Measurements from ENCODE around the gene HSPG2. TPM values are rescaled to one million over a fixed set of nuclear protein-coding genes. Genes with fewer than 3 reads are reported as not detected.

HSPG2 gene
- total RNA-seq, 5 donors from 2014 or later (not counting 1 experiment from before 2014, with no cell fraction given) = 4.4 to 9.3 (median 7.9) TPM

DNA sequence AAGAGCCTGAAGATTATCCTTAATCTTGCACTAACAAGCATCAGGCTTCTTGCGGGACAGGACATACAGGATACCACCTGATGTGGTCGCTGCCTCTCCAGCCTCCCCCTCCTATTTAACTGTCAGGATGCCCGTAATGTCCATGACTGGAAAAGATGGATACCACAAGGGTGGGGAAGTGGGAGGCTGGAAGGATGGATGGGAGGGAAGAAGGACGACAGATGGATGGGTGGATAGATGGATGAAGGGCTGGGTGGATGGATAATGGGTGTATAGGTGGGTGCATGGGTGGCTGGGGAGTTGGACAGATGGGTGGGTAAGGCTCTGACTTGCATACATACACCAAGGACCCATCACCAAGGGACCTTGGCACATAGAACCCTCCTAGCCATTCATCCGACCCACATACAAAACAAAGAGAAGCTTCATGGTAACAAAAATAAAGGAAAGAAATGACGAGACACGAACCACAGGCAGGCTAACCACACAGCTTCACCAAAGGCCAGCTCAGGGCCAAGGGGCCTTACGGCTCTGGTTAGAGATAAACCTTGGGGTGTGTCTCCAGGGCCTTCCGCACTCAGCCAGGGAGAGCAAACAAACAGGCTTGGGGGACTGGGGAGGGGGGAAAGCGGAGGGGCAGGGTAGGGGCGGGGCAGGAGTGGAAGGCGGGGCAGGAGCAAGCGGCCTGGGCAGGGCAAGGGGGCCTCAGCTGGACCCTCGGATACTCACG is 50.5 kb downstream of the HSPG2 start:
- CTCF ChIA-PET = no interaction called here
- Mint-ChIP-seq H3K4me1 (no peaks in the 10 kb centered on the region), H3K27ac (no peak overlapping the region), H3K4me3 (no peak overlapping the region), H3K36me3 (no peaks in the 10 kb centered on the region), H3K27me3 (no peaks in the 10 kb centered on the region), H3K9me3 (no peaks in the 10 kb centered on the region)
- ATAC-seq (replicated peaks in 1 of 4) (no peak), DNase-seq (no peak)
- H3K36me3 ChIP-seq (ENCODE audit: control insufficient read depth in 2 of 2, extremely low read depth in 1 of 2, insufficient read depth in 1 of 2, low read length in 1 of 2) = no peaks in the 10 kb centered on the region
- WGBS (ENCODE audit: insufficient coverage) = 81% methylated on average over 7 of the region's 15 CpGs
- no peak overlapping the region for H3K27ac ChIP-seq (ENCODE audit: low read length)
- peaks cover 0 to 17% of the 10 kb centered on the region in 2 experiments for H3K27me3 ChIP-seq (replicated peaks in 1 of 2; ENCODE audit: control insufficient read depth in 2 of 2, extremely low read depth in 1 of 2, insufficient read depth in 2 of 2, low read length in 1 of 2)
- no peaks in the 10 kb centered on the region for H3K4me1 ChIP-seq (ENCODE audit: control insufficient read depth in 1 of 2, extremely low read depth in 1 of 2, insufficient read depth in 2 of 2, low read length in 2 of 2)
- H3K4me3 ChIP-seq (ENCODE audit: control insufficient read depth in 1 of 2, extremely low read depth in 1 of 2, low read length in 1 of 2) = no peak overlapping the region
- no peaks in the 10 kb centered on the region for H3K9me3 ChIP-seq
- POLR2A ChIA-PET = no interaction called here

DNA sequence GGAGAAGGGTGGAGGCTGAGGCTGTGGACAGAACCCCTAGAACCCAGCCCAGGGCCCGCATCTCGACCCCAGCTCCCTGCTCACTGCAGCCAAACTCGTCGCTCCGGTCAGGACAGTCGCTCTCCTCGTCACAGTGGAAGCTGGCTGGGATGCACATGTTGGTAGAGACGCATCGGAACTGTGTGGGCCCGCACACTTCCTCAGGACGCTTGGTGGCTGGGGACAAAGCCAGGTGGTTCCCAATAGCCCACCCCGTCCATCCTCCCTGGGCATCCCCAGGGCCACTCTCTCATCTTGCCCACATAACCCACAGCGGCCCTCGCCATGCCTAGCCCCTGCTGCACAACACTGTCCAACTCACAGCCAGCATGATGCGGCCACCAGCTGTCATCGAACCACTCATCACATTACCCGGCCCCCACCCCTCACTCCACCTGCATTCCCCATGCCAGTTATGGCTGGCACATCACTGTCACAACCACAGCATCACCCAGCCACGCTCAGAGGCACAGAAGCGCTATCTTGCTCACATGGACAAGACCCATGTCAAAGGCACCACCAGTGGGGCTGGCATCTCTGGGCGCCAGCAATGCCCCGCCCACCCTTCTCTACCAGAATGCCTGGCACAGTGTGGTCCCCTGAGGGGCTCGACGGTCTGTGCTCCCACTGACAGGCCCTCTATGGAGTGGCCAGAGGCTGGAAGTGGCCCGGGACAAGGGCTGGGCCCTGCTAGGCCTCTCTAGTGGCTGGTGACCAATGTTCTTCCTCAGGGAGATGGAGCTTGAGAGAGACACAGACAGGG is 51.7 kb downstream of the HSPG2 start:
- H3K4me1 Mint-ChIP-seq = no peaks in the 10 kb centered on the region
- no peak for ATAC-seq (replicated peaks in 1 of 4)
- peaks cover 0 to 16% of the 10 kb centered on the region in 2 experiments for H3K27me3 ChIP-seq (replicated peaks in 1 of 2; ENCODE audit: control insufficient read depth in 2 of 2, extremely low read depth in 1 of 2, insufficient read depth in 2 of 2, low read length in 1 of 2)
- no peaks in the 10 kb centered on the region for H3K9me3 Mint-ChIP-seq
- H3K27ac ChIP-seq (ENCODE audit: low read length) = no peak overlapping the region
- H3K4me1 ChIP-seq (ENCODE audit: control insufficient read depth in 1 of 2, extremely low read depth in 1 of 2, insufficient read depth in 2 of 2, low read length in 2 of 2) = no peaks in the 10 kb centered on the region
- H3K27me3 Mint-ChIP-seq = no peaks in the 10 kb centered on the region
- no peak overlapping the region for H3K4me3 ChIP-seq (ENCODE audit: control insufficient read depth in 1 of 2, extremely low read depth in 1 of 2, low read length in 1 of 2)
- 87% methylated on average over 24 of the region's 24 CpGs for WGBS (ENCODE audit: insufficient coverage)
- H3K36me3 ChIP-seq (ENCODE audit: control insufficient read depth in 2 of 2, extremely low read depth in 1 of 2, insufficient read depth in 1 of 2, low read length in 1 of 2) = no peaks in the 10 kb centered on the region
- no peak overlapping the region for H3K4me3 Mint-ChIP-seq
- no peak for DNase-seq
- POLR2A ChIA-PET = no interaction called here
- no peaks in the 10 kb centered on the region for H3K36me3 Mint-ChIP-seq
- no peaks in the 10 kb centered on the region for H3K9me3 ChIP-seq
- H3K27ac Mint-ChIP-seq = no peak overlapping the region
- CTCF ChIA-PET = no interaction called here

DNA sequence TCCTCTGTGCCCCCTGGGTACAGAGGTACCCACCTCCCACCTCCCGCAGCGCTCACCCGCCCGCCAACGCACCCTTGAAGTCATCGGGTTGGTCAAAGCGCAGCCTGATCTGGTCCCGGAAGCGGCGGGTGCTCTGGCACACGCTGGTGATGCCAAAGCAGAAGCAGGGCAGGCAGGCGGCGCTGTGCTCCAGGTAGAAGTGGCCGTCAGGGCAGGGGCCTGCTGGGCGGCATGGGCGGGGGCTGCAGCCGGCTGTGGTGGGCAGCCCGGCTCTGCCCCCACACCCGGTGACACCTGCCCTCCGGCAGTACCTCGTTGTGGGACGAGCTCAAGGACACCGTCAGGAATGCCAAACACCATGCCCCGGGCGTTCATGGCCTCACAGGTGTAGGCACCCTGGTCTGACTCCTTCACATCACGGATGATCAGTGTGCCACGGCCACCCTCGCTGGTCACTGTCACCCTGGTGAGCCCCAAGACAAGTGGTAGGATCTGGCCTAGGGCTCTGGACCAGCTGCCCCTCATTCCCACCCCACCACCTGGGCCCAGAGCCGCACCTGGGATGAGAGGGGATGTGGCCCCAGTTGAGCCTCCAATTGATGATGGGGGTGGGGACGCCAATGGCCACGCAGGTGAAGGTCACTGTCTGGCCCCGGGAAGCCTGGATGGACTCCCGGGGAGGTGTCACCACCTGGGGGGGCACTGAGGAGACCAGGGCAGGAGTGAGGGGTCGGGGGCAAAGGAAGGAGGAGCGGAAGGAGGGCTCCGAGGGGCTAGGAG is 52.5 kb downstream of the HSPG2 start:
- Histone ChIP-seq H3K4me1 (ENCODE audit: control insufficient read depth in 1 of 2, extremely low read depth in 1 of 2, insufficient read depth in 2 of 2, low read length in 2 of 2) (no peaks in the 10 kb centered on the region), H3K27ac (ENCODE audit: low read length) (no peak overlapping the region), H3K4me3 (ENCODE audit: control insufficient read depth in 1 of 2, extremely low read depth in 1 of 2, low read length in 1 of 2) (no peak overlapping the region), H3K36me3 (ENCODE audit: control insufficient read depth in 2 of 2, extremely low read depth in 1 of 2, insufficient read depth in 1 of 2, low read length in 1 of 2) (no peaks in the 10 kb centered on the region), H3K9me3 (no peaks in the 10 kb centered on the region), H3K27me3 (replicated peaks in 1 of 2; ENCODE audit: control insufficient read depth in 2 of 2, extremely low read depth in 1 of 2, insufficient read depth in 2 of 2, low read length in 1 of 2) (peaks cover 0 to 9% of the 10 kb centered on the region in 2 experiments)
- Mint-ChIP-seq H3K9me3 (no peaks in the 10 kb centered on the region), H3K4me1 (no peaks in the 10 kb centered on the region), H3K27me3 (no peaks in the 10 kb centered on the region), H3K27ac (no peak overlapping the region), H3K4me3 (no peak overlapping the region), H3K36me3 (no peaks in the 10 kb centered on the region)
- WGBS (ENCODE audit: insufficient coverage) = 88% methylated on average over 32 of the region's 36 CpGs
- POLR2A ChIA-PET = no interaction called here
- DNase-seq (no peak), ATAC-seq (replicated peaks in 1 of 4) (no peak)
- CTCF ChIA-PET = no interaction called here

DNA sequence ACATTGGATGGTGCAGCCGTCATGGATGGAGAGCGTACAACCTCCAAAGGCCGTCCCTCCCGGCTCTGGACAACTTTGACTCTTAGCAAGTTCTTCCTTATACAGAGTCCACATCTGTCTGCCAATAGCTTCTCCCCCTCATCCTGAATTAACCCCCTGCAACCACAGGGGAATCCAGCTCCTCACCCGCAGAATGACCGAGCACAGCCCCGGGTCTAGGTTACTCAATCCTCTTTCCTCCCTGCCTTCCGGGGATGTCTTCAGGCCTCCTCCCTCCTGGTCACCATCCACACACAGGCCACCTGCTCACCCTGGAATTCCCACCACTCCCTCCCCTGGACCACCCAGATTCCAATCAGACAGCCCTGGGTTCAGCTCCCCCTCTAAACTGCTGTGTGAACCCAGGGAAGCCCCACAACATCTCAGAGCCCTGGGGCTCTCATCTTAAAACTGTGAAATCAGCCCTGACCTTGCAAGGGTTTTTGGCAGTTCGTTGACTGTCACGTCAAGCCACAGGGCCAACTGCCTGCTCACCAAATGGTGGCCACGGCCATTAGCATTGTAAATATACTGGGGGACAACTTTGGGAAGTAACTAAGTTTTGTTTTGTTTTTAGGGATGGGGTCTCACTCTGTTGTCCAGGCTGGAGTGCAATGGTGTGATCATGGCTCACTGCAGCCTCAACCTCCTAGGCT is 54.2 kb downstream of the HSPG2 start:
- H3K27ac Mint-ChIP-seq = no peak overlapping the region
- H3K4me1 Mint-ChIP-seq = no peaks in the 10 kb centered on the region
- H3K9me3 Mint-ChIP-seq = no peaks in the 10 kb centered on the region
- no peak overlapping the region for H3K4me3 Mint-ChIP-seq
- POLR2A ChIA-PET = no interaction called here
- Histone ChIP-seq H3K4me3 (ENCODE audit: control insufficient read depth in 1 of 2, extremely low read depth in 1 of 2, low read length in 1 of 2) (no peak overlapping the region), H3K27ac (ENCODE audit: low read length) (no peak overlapping the region), H3K9me3 (no peaks in the 10 kb centered on the region), H3K36me3 (ENCODE audit: control insufficient read depth in 2 of 2, extremely low read depth in 1 of 2, insufficient read depth in 1 of 2, low read length in 1 of 2) (no peaks in the 10 kb centered on the region), H3K27me3 (replicated peaks in 1 of 2; ENCODE audit: control insufficient read depth in 2 of 2, extremely low read depth in 1 of 2, insufficient read depth in 2 of 2, low read length in 1 of 2) (peaks cover 0 to 9% of the 10 kb centered on the region in 2 experiments), H3K4me1 (ENCODE audit: control insufficient read depth in 1 of 2, extremely low read depth in 1 of 2, insufficient read depth in 2 of 2, low read length in 2 of 2) (no peaks in the 10 kb centered on the region)
- no peaks in the 10 kb centered on the region for H3K36me3 Mint-ChIP-seq
- ATAC-seq (replicated peaks in 1 of 4) = no peak
- no peak for DNase-seq
- CTCF ChIA-PET = no interaction called here
- H3K27me3 Mint-ChIP-seq = no peaks in the 10 kb centered on the region
- 93% methylated on average over 10 of the region's 11 CpGs for WGBS (ENCODE audit: insufficient coverage)

DNA sequence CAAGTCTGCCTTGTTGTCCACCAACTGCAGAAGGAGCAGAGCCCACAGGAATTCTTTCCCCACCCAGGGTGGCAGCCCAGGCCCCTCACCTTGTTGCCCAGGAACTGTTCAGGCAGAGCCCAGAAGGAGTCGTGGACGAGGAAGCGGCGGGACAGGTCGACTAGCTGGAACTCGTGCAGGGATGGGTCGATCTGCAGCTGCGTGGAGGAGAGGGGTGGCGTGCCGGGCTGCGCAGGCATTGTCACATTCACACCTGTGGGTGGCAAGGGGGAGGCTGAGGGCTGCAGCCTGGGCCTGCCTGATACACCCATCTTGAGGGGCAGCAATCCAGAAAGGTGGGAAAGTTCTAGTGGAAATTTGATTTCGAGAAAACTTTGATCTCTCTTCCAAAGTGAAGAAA is 55.9 kb downstream of the HSPG2 start:
- Histone ChIP-seq H3K27ac (ENCODE audit: low read length) (no peak overlapping the region), H3K4me3 (ENCODE audit: control insufficient read depth in 1 of 2, extremely low read depth in 1 of 2, low read length in 1 of 2) (no peak overlapping the region), H3K9me3 (no peaks in the 10 kb centered on the region), H3K36me3 (ENCODE audit: control insufficient read depth in 2 of 2, extremely low read depth in 1 of 2, insufficient read depth in 1 of 2, low read length in 1 of 2) (no peaks in the 10 kb centered on the region), H3K27me3 (replicated peaks in 1 of 2; ENCODE audit: control insufficient read depth in 2 of 2, extremely low read depth in 1 of 2, insufficient read depth in 2 of 2, low read length in 1 of 2) (peaks cover 0 to 9% of the 10 kb centered on the region in 2 experiments), H3K4me1 (ENCODE audit: control insufficient read depth in 1 of 2, extremely low read depth in 1 of 2, insufficient read depth in 2 of 2, low read length in 2 of 2) (no peaks in the 10 kb centered on the region)
- ChIA-PET CTCF (no interaction called here), POLR2A (interaction anchor here in 1 of 2 donors (0.7 to 1.0 kb wide), 2 partner anchors 62 to 199 kb away, joined by 3 to 5 read pairs; no protein-coding TSS in a partner anchor)
- Mint-ChIP-seq H3K4me3 (no peak overlapping the region), H3K4me1 (no peaks in the 10 kb centered on the region), H3K9me3 (no peaks in the 10 kb centered on the region), H3K27me3 (no peaks in the 10 kb centered on the region), H3K36me3 (no peaks in the 10 kb centered on the region), H3K27ac (no peak overlapping the region)
- ATAC-seq (replicated peaks in 1 of 4) = no peak
- no peak for DNase-seq
- WGBS (ENCODE audit: insufficient coverage) = 84% methylated on average over 11 of the region's 12 CpGs

DNA sequence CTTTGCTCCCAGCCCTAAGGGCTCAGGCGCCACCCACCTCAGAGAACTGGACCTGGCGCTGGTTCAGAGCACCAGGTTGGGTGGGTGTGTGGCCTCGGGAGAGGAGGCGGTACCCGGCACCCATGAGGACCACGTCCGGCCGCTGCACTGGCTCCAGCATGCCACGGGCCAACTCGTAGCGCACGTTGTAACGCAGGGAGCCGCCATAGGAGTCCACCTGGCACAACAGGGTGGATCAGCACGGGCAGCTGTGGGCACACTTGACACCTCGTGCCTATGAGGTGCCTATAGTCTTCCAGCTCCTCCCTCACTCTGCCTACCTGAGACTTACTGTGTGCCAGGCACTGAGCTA is 56.5 kb downstream of the HSPG2 start:
- no peaks in the 10 kb centered on the region for H3K4me1 ChIP-seq (ENCODE audit: control insufficient read depth in 1 of 2, extremely low read depth in 1 of 2, insufficient read depth in 2 of 2, low read length in 2 of 2)
- DNase-seq (no peak), ATAC-seq (replicated peaks in 1 of 4) (no peak)
- CTCF ChIA-PET = no interaction called here
- no peaks in the 10 kb centered on the region for H3K36me3 Mint-ChIP-seq
- no peaks in the 10 kb centered on the region for H3K9me3 ChIP-seq
- no peaks in the 10 kb centered on the region for H3K36me3 ChIP-seq (ENCODE audit: control insufficient read depth in 2 of 2, extremely low read depth in 1 of 2, insufficient read depth in 1 of 2, low read length in 1 of 2)
- no peak overlapping the region for H3K27ac ChIP-seq (ENCODE audit: low read length)
- no peaks in the 10 kb centered on the region for H3K9me3 Mint-ChIP-seq
- no peak overlapping the region for H3K4me3 Mint-ChIP-seq
- POLR2A ChIA-PET = interaction anchor here in 1 of 2 donors (1.0 kb wide), 1 partner anchor 62 kb away, joined by 3 read pairs; no protein-coding TSS in a partner anchor
- no peaks in the 10 kb centered on the region for H3K4me1 Mint-ChIP-seq
- 80% methylated on average over 16 of the region's 16 CpGs for WGBS (ENCODE audit: insufficient coverage)
- peaks cover 0 to 9% of the 10 kb centered on the region in 2 experiments for H3K27me3 ChIP-seq (replicated peaks in 1 of 2; ENCODE audit: control insufficient read depth in 2 of 2, extremely low read depth in 1 of 2, insufficient read depth in 2 of 2, low read length in 1 of 2)
- H3K4me3 ChIP-seq (ENCODE audit: control insufficient read depth in 1 of 2, extremely low read depth in 1 of 2, low read length in 1 of 2) = no peak overlapping the region
- H3K27ac Mint-ChIP-seq = no peak overlapping the region
- no peaks in the 10 kb centered on the region for H3K27me3 Mint-ChIP-seq

Measured in T-cell (primary cell).